Fibroblast of lung (primary cell): ENCODE results near the gene SYDE1. TPM values are rescaled to one million over a fixed set of nuclear protein-coding genes. Genes with fewer than 3 reads are reported as not detected.

Source experiments
- DNase-seq, 2 donors: peaks; one replicate each; pipeline versions ENCODE4 v3.0.0 to v3.0.0-alpha.2; 2010; ENCODE audit warnings: low read depth in 2 of 2
- H2AFZ ChIP-seq: 2 replicates; pipeline ENCODE4 v1.5.1; 2012; ENCODE audit warnings: low read length, control low read depth, inconsistent platforms
- H3K27ac ChIP-seq: 2 replicates; pipeline ENCODE4 v1.5.1; 2011; ENCODE audit warnings: low read length, control low read depth; ENCODE audit not compliant: insufficient read depth
- H3K27me3 ChIP-seq: 2 replicates; pipeline ENCODE4 v1.5.1; 2011; ENCODE audit warnings: mild to moderate bottlenecking, low read length; ENCODE audit not compliant: control insufficient read depth, insufficient read depth
- H3K36me3 ChIP-seq: 2 replicates; pipeline ENCODE4 v1.5.1; 2011; ENCODE audit warnings: low read length; ENCODE audit not compliant: control insufficient read depth, insufficient read depth
- H3K4me1 ChIP-seq: 2 replicates; pipeline ENCODE4 v1.5.1; 2011; ENCODE audit warnings: low read length; ENCODE audit not compliant: control insufficient read depth, insufficient read depth; ENCODE audit errors: extremely low read depth
- H3K4me2 ChIP-seq: 2 replicates; pipeline ENCODE4 v1.5.1; 2011; ENCODE audit warnings: low read length, control low read depth; ENCODE audit not compliant: insufficient read depth; ENCODE audit errors: extremely low read depth
- H3K4me3 ChIP-seq, 4 experiments: fragments of 200-600 bp in 1 of 4; sonication (generic) in 1 of 4; replicated peaks in 1 of 4; 2 replicates each; pipeline ENCODE4 v1.5.1; 2011 to 2016; ENCODE audit warnings: low read length in 4 of 4, low read depth in 3 of 4, mild to moderate bottlenecking in 3 of 4, control low read depth in 2 of 4, inconsistent platforms in 1 of 4, mixed read lengths in 1 of 4; ENCODE audit not compliant: insufficient read depth in 1 of 4; ENCODE audit errors: control extremely low read depth in 1 of 4
- H3K79me2 ChIP-seq: 2 replicates; pipeline ENCODE4 v1.5.1; 2012; ENCODE audit warnings: mild to moderate bottlenecking, low read length, inconsistent platforms; ENCODE audit not compliant: control insufficient read depth, insufficient read depth
- H3K9ac ChIP-seq: 2 replicates; pipeline ENCODE4 v1.5.1; 2011; ENCODE audit warnings: mild to moderate bottlenecking, low read length, control low read depth; ENCODE audit not compliant: insufficient read depth
- H3K9me3 ChIP-seq: 2 replicates; pipeline ENCODE4 v1.5.1; 2012; ENCODE audit warnings: low read depth, low read length; ENCODE audit not compliant: control insufficient read depth, insufficient read depth
- H4K20me1 ChIP-seq: 2 replicates; pipeline ENCODE4 v1.5.1; 2011; ENCODE audit warnings: low read length; ENCODE audit not compliant: control insufficient read depth, insufficient read depth; ENCODE audit errors: extremely low read depth
- EZH2 ChIP-seq: IDR thresholded peaks from 2 replicates; pipeline ENCODE4 v1.5.1; 2012; ENCODE audit warnings: low read length, control low read depth, mild to moderate bottlenecking; ENCODE audit errors: missing control alignments
- polyA plus RNA-seq, 2 donors: library from polyadenylated mRNA; depleted of rRNA in 1 of 2; stranded (reverse) in 1 of 2; unstranded in 1 of 2; fragments of >200 nt; gene quantifications; 2 replicates each; pipeline ENCODE4 v1.2.1, GENCODE V29; 2011 to 2012; ENCODE audit warnings: missing spikeins in 1 of 2
- total RNA-seq: library from RNA; depleted of rRNA; stranded (reverse); fragments of >200 nt; gene quantifications from 2 replicates; pipeline ENCODE4 v1.2.1, GENCODE V29; 2014
- TF ChIP-seq, protein P1 (sequence below), 2 donors: IDR thresholded peaks in 1 of 2; conservative IDR thresholded peaks in 1 of 2; 1 replicate in 1 of 2; 2 replicates in 1 of 2; pipeline ENCODE4 v1.5.1; 2011 to 2012; ENCODE audit warnings: low read length in 2 of 2, control low read depth in 1 of 2, inconsistent platforms in 1 of 2, low read depth in 1 of 2, mild to moderate bottlenecking in 1 of 2

SYDE1 gene
- total and polyA plus RNA-seq, 2 donors (not counting 1 experiment from before 2014, with no cell fraction given) = 21.0 to 28.6 TPM

DNA sequence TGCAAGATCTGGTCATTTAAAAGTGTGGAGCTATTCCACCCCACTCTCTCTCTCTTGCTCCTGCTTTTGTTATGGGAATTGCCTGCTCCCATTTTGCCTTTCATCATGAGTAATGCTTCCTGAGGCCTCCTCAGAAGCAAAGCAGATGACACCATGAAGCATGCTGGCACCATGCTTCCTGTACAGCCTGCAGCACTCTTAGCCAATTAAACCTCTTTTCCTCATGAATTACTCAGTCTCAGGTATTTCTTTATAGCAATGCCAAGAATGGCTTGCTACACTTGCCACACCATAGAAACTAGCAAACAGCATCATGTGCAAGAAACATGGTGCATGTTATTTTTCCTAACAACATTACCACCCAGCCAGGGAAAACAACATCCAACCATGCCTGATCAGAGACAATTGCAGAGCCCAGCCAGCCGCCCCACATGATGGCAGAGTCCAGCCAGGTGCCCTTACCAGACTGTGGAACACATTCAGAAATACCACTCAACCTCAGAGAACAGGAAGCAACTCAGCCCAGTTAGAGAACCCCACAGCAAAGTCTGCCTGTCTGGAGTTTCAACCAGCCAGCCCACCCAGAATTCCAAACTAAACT is 36.9 kb downstream of the SYDE1 start:
- H3K4me3 ChIP-seq = no peak overlapping the region
- H3K79me2 ChIP-seq = no peaks in the 10 kb centered on the region
- no peak overlapping the region for H3K4me2 ChIP-seq
- no peaks in the 10 kb centered on the region for H3K27me3 ChIP-seq
- no peak overlapping the region for H2AFZ ChIP-seq
- H4K20me1 ChIP-seq = no peaks in the 10 kb centered on the region
- no peak overlapping the region for H3K27ac ChIP-seq
- no peaks in the 10 kb centered on the region for H3K9me3 ChIP-seq
- TF ChIP-seq, protein P1, sequence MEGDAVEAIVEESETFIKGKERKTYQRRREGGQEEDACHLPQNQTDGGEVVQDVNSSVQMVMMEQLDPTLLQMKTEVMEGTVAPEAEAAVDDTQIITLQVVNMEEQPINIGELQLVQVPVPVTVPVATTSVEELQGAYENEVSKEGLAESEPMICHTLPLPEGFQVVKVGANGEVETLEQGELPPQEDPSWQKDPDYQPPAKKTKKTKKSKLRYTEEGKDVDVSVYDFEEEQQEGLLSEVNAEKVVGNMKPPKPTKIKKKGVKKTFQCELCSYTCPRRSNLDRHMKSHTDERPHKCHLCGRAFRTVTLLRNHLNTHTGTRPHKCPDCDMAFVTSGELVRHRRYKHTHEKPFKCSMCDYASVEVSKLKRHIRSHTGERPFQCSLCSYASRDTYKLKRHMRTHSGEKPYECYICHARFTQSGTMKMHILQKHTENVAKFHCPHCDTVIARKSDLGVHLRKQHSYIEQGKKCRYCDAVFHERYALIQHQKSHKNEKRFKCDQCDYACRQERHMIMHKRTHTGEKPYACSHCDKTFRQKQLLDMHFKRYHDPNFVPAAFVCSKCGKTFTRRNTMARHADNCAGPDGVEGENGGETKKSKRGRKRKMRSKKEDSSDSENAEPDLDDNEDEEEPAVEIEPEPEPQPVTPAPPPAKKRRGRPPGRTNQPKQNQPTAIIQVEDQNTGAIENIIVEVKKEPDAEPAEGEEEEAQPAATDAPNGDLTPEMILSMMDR (conservative IDR thresholded peaks at IDR 0.05 in 1 of 2, IDR thresholded peaks at IDR 0.05 in 1 of 2; ENCODE audit: low read depth in 1 of 2, low read length in 2 of 2) = no peak
- no peak for TF ChIP-seq EZH2
- peak in 1 of 2 donors; percentile 27 for DNase-seq
- no peaks in the 10 kb centered on the region for H3K4me1 ChIP-seq
- no peak overlapping the region for H3K9ac ChIP-seq
- no peaks in the 10 kb centered on the region for H3K36me3 ChIP-seq

- Histone ChIP-seq H3K79me2 (no peaks in the 10 kb centered on the region), H4K20me1 (no peaks in the 10 kb centered on the region), H2AFZ (no peak overlapping the region), H3K9ac (no peak overlapping the region), H3K36me3 (no peaks in the 10 kb centered on the region), H3K9me3 (no peaks in the 10 kb centered on the region), H3K4me2 (no peak overlapping the region), H3K27me3 (no peaks in the 10 kb centered on the region), H3K4me1 (no peaks in the 10 kb centered on the region), H3K4me3 (no peak overlapping the region), H3K27ac (no peak overlapping the region)
- TF ChIP-seq, protein P1 (conservative IDR thresholded peaks at IDR 0.05 in 1 of 2, IDR thresholded peaks at IDR 0.05 in 1 of 2; ENCODE audit: low read depth in 1 of 2, low read length in 2 of 2) = no peak
- no peak for TF ChIP-seq EZH2
- no peak for DNase-seq
Observed at GRCh38 chr19:15147090-15147489, 39.9 kb downstream of the SYDE1 start.

DNA sequence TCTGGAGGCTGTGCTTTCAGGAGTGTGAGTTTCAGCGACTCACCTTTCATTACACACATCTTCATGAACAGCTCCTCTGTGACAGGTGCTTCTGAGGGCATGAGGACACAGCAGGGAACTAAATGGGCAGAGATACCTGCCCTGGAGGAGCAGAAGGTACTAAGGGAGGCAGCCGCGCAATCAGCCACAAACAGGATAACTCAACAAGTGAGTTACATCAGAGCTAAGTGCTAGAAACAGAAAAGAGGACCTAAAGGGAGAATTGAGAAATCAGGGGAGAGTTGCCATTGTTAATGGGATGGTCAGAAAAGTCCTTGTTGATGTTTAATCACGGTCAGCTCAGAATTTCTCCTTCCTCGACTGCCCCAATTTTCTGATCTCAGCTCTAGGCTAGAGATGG is 42.5 kb downstream of the SYDE1 start:
- DNase-seq = no peak
- no peaks in the 10 kb centered on the region for H4K20me1 ChIP-seq
- H3K9ac ChIP-seq = no peak overlapping the region
- H3K27me3 ChIP-seq = no peaks in the 10 kb centered on the region
- no peak overlapping the region for H2AFZ ChIP-seq
- H3K4me1 ChIP-seq = no peaks in the 10 kb centered on the region
- no peaks in the 10 kb centered on the region for H3K79me2 ChIP-seq
- no peak overlapping the region for H3K4me2 ChIP-seq
- no peak overlapping the region for H3K27ac ChIP-seq
- H3K4me3 ChIP-seq = no peak overlapping the region
- TF ChIP-seq EZH2 = no peak
- TF ChIP-seq, protein P1 (conservative IDR thresholded peaks at IDR 0.05 in 1 of 2, IDR thresholded peaks at IDR 0.05 in 1 of 2; ENCODE audit: low read depth in 1 of 2, low read length in 2 of 2) = no peak
- no peaks in the 10 kb centered on the region for H3K36me3 ChIP-seq
- no peaks in the 10 kb centered on the region for H3K9me3 ChIP-seq
